ENCODE results near the gene TIPARP.

The TIPARP gene

GRCh38 chr3:156745766-156746165 lies 71.4 kb downstream of the TIPARP start:
- DNase-seq: no peak

- no peak for DNase-seq
Observed at GRCh38 chr3:156747046-156747445, 72.7 kb downstream of the TIPARP start.

- no peak for DNase-seq
Observed at GRCh38 chr3:156749244-156749643, 74.9 kb downstream of the TIPARP start.

GRCh38 chr3:156750191-156750873 lies 75.9 kb downstream of the TIPARP start:
- no peak for DNase-seq

- no peak for DNase-seq
Observed at GRCh38 chr3:156750874-156751245, 76.5 kb downstream of the TIPARP start.

DNA sequence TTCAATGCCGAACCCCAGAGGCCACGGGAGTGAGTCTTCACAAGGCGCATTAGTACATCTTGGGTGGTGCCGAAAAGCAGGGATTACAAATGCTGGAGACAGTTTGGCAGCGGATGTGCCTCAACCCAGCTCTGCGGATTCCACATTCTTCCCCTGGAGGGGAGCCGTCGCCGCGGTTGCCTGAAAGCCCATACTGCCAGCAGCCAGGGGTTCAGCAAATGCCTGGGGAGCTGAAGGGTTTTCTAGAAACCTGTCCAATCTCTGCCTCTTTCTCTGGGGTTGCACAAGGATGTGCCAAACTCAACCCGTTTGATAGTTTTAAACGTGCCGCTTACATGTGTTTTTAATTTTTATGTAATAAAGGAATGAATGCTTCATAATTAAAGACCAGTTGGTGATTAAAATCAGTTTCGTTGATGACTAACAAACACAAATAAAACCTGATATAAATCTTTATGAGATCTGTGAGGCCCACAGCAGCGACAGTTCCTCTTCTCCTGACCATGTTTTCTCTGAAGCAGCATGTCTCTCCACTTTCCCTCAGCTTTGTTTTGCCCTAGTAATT lies 77.2 kb downstream of the TIPARP start:
- DNase-seq: no peak
